GM21515 (cell line): Measurements from ENCODE around the gene ABLIM2.

Source experiments
- ATAC-seq: cut with Tn5 transposase; IDR thresholded peaks from one replicate; pipeline ENCODE4 v1.9.1; 2021; ENCODE audit not compliant: unreplicated experiment

ABLIM2 gene

GRCh38 chr4:8123389-8123788 lies 35.2 kb downstream of the ABLIM2 start:
- no peak for ATAC-seq

- ATAC-seq, result no peak
Observed at GRCh38 chr4:8122746-8123145, 35.9 kb downstream of the ABLIM2 start.

GRCh38 chr4:8121292-8122015 lies 37.2 kb downstream of the ABLIM2 start:
- ATAC-seq, result no peak

- ATAC-seq, result no peak
Observed at GRCh38 chr4:8120501-8120900, 38.1 kb downstream of the ABLIM2 start.

- no peak for ATAC-seq
Observed at GRCh38 chr4:8119877-8120276, 38.7 kb downstream of the ABLIM2 start.

- no peak for ATAC-seq
Observed at GRCh38 chr4:8118531-8118930, 40.1 kb downstream of the ABLIM2 start.

- no peak for ATAC-seq
Observed at GRCh38 chr4:8118035-8118434, 40.6 kb downstream of the ABLIM2 start.

GRCh38 chr4:8117278-8117682 lies 41.3 kb downstream of the ABLIM2 start:
- ATAC-seq, result no peak

GRCh38 chr4:8115916-8116315 lies 42.7 kb downstream of the ABLIM2 start:
- ATAC-seq, result no peak

- ATAC-seq, result no peak
Observed at GRCh38 chr4:8115203-8115520, 43.5 kb downstream of the ABLIM2 start.

- ATAC-seq, result no peak
Observed at GRCh38 chr4:8114456-8115202, 44.0 kb downstream of the ABLIM2 start.

GRCh38 chr4:8113611-8114377 lies 44.8 kb downstream of the ABLIM2 start:
- ATAC-seq, result no peak

- no peak for ATAC-seq
Observed at GRCh38 chr4:8112672-8113071, 45.9 kb downstream of the ABLIM2 start.

- no peak for ATAC-seq
Observed at GRCh38 chr4:8112036-8112576, 46.5 kb downstream of the ABLIM2 start.

- ATAC-seq, result no peak
Observed at GRCh38 chr4:8110071-8110986, 48.3 kb downstream of the ABLIM2 start.

- no peak for ATAC-seq
Observed at GRCh38 chr4:8109406-8110065, 49.1 kb downstream of the ABLIM2 start.

- ATAC-seq, result no peak
Observed at GRCh38 chr4:8108991-8109390, 49.6 kb downstream of the ABLIM2 start.

- ATAC-seq, result no peak
Observed at GRCh38 chr4:8108261-8108660, 50.4 kb downstream of the ABLIM2 start.

- no peak for ATAC-seq
Observed at GRCh38 chr4:8107146-8107657, 51.4 kb downstream of the ABLIM2 start.
